Trophoblast cell (in vitro differentiated cells and primary cell): ENCODE data around the gene MRPS7.

ENCODE experiments used
- DNase-seq, 2 donors: peaks; one replicate each; pipeline ENCODE4 v3.0.0-alpha.2; 2016
- H2AFZ ChIP-seq: 2 replicates; pipeline ENCODE4 v1.6.1; 2013; ENCODE audit warnings: low read length, moderate library complexity, mild to moderate bottlenecking; ENCODE audit not compliant: insufficient read depth, poor library complexity
- H2AK5ac ChIP-seq: 2 replicates; pipeline ENCODE4 v1.6.1; 2013; ENCODE audit warnings: mild to moderate bottlenecking, low read length
- H2BK120ac ChIP-seq: 2 replicates; pipeline ENCODE4 v1.6.1; 2013; ENCODE audit warnings: low read length, mild to moderate bottlenecking, moderate library complexity; ENCODE audit not compliant: insufficient read depth, poor library complexity
- H2BK12ac ChIP-seq: 2 replicates; pipeline ENCODE4 v1.6.1; 2013; ENCODE audit warnings: mild to moderate bottlenecking, low read length, moderate library complexity
- H2BK5ac ChIP-seq: 2 replicates; pipeline ENCODE4 v1.6.1; 2013; ENCODE audit warnings: low read length, low read depth, moderate library complexity, mild to moderate bottlenecking; ENCODE audit not compliant: poor library complexity
- H3K14ac ChIP-seq: 2 replicates; pipeline ENCODE4 v1.6.1; 2013; ENCODE audit warnings: mild to moderate bottlenecking, low read length
- H3K18ac ChIP-seq: 2 replicates; pipeline ENCODE4 v1.6.1; 2013; ENCODE audit warnings: mild to moderate bottlenecking, low read length
- H3K23ac ChIP-seq: 2 replicates; pipeline ENCODE4 v1.6.1; 2013; ENCODE audit warnings: low read length
- H3K27ac ChIP-seq: 2 replicates; pipeline ENCODE4 v1.5.1; 2013; ENCODE audit warnings: low read depth, mild to moderate bottlenecking, inconsistent platforms, low read length, moderate library complexity
- H3K27me3 ChIP-seq: 2 replicates; pipeline ENCODE4 v1.6.1; 2013; ENCODE audit warnings: inconsistent platforms, mild to moderate bottlenecking, low read length, moderate library complexity; ENCODE audit not compliant: insufficient read depth
- H3K36me3 ChIP-seq, 2 experiments: 1 replicate in 1 of 2; 2 replicates in 1 of 2; pipeline ENCODE4 v1.6.1; 2013; ENCODE audit warnings: low read length in 2 of 2, mild to moderate bottlenecking in 2 of 2, moderate library complexity in 1 of 2; ENCODE audit not compliant: insufficient read depth in 2 of 2, control insufficient read depth in 1 of 2
- H3K4ac ChIP-seq: 2 replicates; pipeline ENCODE4 v1.6.1; 2013; ENCODE audit warnings: low read depth, mild to moderate bottlenecking, low read length, moderate library complexity
- H3K4me1 ChIP-seq, 2 experiments: 1 replicate in 1 of 2; 2 replicates in 1 of 2; pipeline ENCODE4 v1.6.1; 2013; ENCODE audit warnings: low read length in 2 of 2, mild to moderate bottlenecking in 2 of 2, moderate library complexity in 1 of 2; ENCODE audit not compliant: insufficient read depth in 2 of 2, control insufficient read depth in 1 of 2
- H3K4me2 ChIP-seq: 2 replicates; pipeline ENCODE4 v1.6.1; 2013; ENCODE audit warnings: inconsistent platforms, mild to moderate bottlenecking, low read length, moderate library complexity
- H3K4me3 ChIP-seq: 2 replicates; pipeline ENCODE4 v1.5.1; 2013; ENCODE audit warnings: mild to moderate bottlenecking, low read depth, low read length, inconsistent platforms
- H3K79me1 ChIP-seq: one replicate; pipeline ENCODE4 v1.6.1; 2013; ENCODE audit warnings: low read length
- H3K79me2 ChIP-seq: 2 replicates; pipeline ENCODE4 v1.6.1; 2013; ENCODE audit warnings: low read length, mild to moderate bottlenecking; ENCODE audit not compliant: control insufficient read depth, insufficient read depth, poor library complexity
- H3K9ac ChIP-seq: 2 replicates; pipeline ENCODE4 v1.6.1; 2013; ENCODE audit warnings: mild to moderate bottlenecking, low read length
- H3K9me3 ChIP-seq: 2 replicates; pipeline ENCODE4 v1.6.1; 2013; ENCODE audit warnings: low read depth, mild to moderate bottlenecking, control low read depth, inconsistent platforms, low read length; ENCODE audit not compliant: insufficient read depth
- H4K12ac ChIP-seq: 2 replicates; pipeline ENCODE4 v1.6.1; 2013; ENCODE audit warnings: low read depth, mild to moderate bottlenecking, low read length, moderate library complexity
- H4K8ac ChIP-seq: 2 replicates; pipeline ENCODE4 v1.6.1; 2013; ENCODE audit warnings: low read depth, mild to moderate bottlenecking, low read length, moderate library complexity
- H4K91ac ChIP-seq: one replicate; pipeline ENCODE4 v1.6.1; 2013; ENCODE audit warnings: low read depth, mild to moderate bottlenecking, low read length, moderate library complexity
- WGBS: extraction: QIAGEN DNeasy Blood & Tissue Kit; methylation state at CpG from one replicate; pipeline ENCODE4 v1.1.7; 2013; ENCODE audit warnings: missing lambda C conversion rate; ENCODE audit not compliant: insufficient read length, insufficient coverage; ENCODE audit errors: extremely low coverage; 5-methylcytosine and 5-hydroxymethylcytosine counted together

Gene MRPS7

DNA sequence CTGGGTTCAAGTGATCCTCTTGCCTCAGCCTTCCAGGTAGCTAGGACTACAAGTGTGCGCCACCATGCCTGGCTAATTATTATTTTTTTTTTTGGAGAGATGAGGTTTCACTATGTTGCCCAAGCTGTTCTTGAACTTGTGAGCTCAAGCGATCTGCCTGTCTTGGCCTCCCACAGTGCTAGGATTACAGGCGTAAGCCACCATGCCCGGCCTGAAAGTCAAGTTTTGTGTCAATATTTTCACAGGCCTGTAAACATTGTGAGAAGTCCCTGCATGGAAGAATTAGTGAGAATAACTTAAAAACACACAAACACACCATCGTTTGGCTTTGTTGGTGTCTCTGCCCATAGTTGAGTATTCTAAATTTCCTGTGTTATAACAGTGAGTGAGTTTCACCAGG lies 34.0 kb upstream of the MRPS7 start:
- no peak overlapping the region for H2AK5ac ChIP-seq
- WGBS, result no CpG with 5 or more reads among the region's 5 CpGs
- no peak overlapping the region for H3K4me2 ChIP-seq
- H4K12ac ChIP-seq, result no peak overlapping the region
- no peak overlapping the region for H3K4me3 ChIP-seq
- H3K9ac ChIP-seq, result no peak overlapping the region
- no peak overlapping the region for H3K18ac ChIP-seq
- no peak overlapping the region for H2BK120ac ChIP-seq
- no peak overlapping the region for H3K14ac ChIP-seq
- no peaks in the 10 kb centered on the region for H3K79me1 ChIP-seq
- no peak overlapping the region for H2BK5ac ChIP-seq
- H3K9me3 ChIP-seq, result no peaks in the 10 kb centered on the region
- H3K79me2 ChIP-seq, result no peaks in the 10 kb centered on the region
- no peak for DNase-seq
- no peaks in the 10 kb centered on the region for H3K27me3 ChIP-seq
- H4K8ac ChIP-seq, result no peak overlapping the region
- no peaks in the 10 kb centered on the region for H3K4me1 ChIP-seq
- H3K36me3 ChIP-seq, result peaks cover 62 to 69% of the 10 kb centered on the region in 2 experiments
- H3K23ac ChIP-seq, result no peak overlapping the region
- H2AFZ ChIP-seq, result no peak overlapping the region
- H3K4ac ChIP-seq, result no peak overlapping the region
- H2BK12ac ChIP-seq, result no peak overlapping the region
- no peak overlapping the region for H4K91ac ChIP-seq
- H3K27ac ChIP-seq, result no peak overlapping the region

DNA sequence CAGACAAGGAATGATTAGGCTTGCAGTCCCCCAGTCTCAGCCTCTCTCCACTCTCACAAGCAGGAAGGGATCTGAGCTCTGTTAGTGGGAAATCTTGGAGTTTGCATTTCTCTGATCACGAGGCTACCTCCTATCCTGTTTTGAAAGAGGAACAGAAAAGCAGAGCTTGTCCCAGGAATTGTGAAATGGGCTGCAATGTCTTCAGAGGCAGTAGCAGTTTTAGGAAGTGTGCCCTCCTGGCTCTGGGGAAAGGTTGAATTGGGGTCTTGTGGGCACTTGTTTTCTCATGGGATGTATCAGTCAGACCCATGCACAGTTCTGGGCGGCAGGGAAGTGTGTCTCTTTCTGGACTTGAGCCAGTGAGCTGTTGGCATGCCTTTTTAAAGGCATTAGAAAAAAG lies 33.4 kb upstream of the MRPS7 start:
- H3K4ac ChIP-seq, result no peak overlapping the region
- H2AK5ac ChIP-seq, result no peak overlapping the region
- H4K8ac ChIP-seq, result no peak overlapping the region
- H3K23ac ChIP-seq, result no peak overlapping the region
- no peak overlapping the region for H4K91ac ChIP-seq
- H4K12ac ChIP-seq, result no peak overlapping the region
- no peaks in the 10 kb centered on the region for H3K79me1 ChIP-seq
- H3K4me1 ChIP-seq, result no peaks in the 10 kb centered on the region
- peak in 1 of 2 donors; percentile 37 for DNase-seq
- H3K4me2 ChIP-seq, result no peak overlapping the region
- H3K9ac ChIP-seq, result no peak overlapping the region
- H3K36me3 ChIP-seq, result peaks cover 66 to 73% of the 10 kb centered on the region in 2 experiments
- H2BK120ac ChIP-seq, result no peak overlapping the region
- H3K27ac ChIP-seq, result no peak overlapping the region
- no peak overlapping the region for H2BK12ac ChIP-seq
- no peaks in the 10 kb centered on the region for H3K27me3 ChIP-seq
- no peak overlapping the region for H2BK5ac ChIP-seq
- no peak overlapping the region for H3K4me3 ChIP-seq
- no peak overlapping the region for H3K14ac ChIP-seq
- no peak overlapping the region for H2AFZ ChIP-seq
- H3K18ac ChIP-seq, result no peak overlapping the region
- H3K9me3 ChIP-seq, result no peaks in the 10 kb centered on the region
- H3K79me2 ChIP-seq, result no peaks in the 10 kb centered on the region
- WGBS, result no CpG with 5 or more reads among the region's 2 CpGs

DNA sequence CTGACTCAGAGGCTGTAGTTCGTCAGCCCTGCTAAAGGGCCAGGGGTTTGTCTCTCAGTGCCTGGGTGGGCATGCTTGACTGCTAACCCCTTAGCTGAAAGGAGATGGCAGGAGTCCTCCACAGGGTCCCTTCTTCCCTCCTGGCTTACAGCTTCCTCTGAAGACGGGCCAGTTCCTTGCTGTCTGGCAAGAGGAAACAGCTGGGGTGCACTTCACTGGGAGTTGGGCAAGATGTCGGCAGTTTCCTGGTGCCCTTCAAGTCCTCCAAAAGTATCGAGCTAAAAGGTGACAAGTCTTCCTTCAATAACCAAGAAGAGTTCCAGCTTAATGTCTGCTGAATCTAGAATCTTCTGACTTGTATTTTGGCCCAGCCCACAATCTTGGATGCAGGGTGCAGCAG lies 32.8 kb upstream of the MRPS7 start:
- Histone ChIP-seq H3K79me1 (no peaks in the 10 kb centered on the region), H3K14ac (no peak overlapping the region), H3K4me3 (no peak overlapping the region), H3K79me2 (no peaks in the 10 kb centered on the region), H4K8ac (no peak overlapping the region), H3K36me3 (peaks cover 66 to 73% of the 10 kb centered on the region in 2 experiments), H3K27ac (no peak overlapping the region), H3K18ac (no peak overlapping the region), H3K9me3 (no peaks in the 10 kb centered on the region), H2AK5ac (no peak overlapping the region), H3K4ac (no peak overlapping the region), H2BK120ac (no peak overlapping the region), H3K4me1 (no peaks in the 10 kb centered on the region), H4K12ac (no peak overlapping the region), H3K9ac (no peak overlapping the region), H3K23ac (no peak overlapping the region), H3K4me2 (no peak overlapping the region), H4K91ac (no peak overlapping the region), H2BK5ac (no peak overlapping the region), H2AFZ (no peak overlapping the region), H2BK12ac (no peak overlapping the region), H3K27me3 (no peaks in the 10 kb centered on the region)
- DNase-seq, result no peak
- no CpG with 5 or more reads among the region's 4 CpGs for WGBS

DNA sequence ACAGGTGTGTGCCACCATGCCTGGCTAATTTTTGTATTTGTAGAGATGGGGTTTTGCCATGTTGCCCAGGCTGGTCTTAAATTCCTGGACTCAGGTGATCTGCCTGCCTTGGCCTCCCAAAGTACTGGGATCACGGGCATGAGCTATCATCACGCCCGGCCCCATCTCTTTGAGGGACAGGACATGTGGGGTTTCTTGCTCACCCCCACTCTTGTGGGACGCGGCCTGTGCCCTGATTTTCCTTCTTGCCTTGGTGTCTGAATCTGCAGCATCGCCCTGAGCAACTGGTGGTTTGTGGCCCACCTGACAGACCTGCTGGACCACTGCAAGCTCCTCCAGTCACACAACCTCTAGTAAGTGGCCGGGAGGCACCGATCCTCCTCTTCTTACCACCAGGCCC lies 30.6 kb upstream of the MRPS7 start:
- no peak overlapping the region for H2AK5ac ChIP-seq
- H3K4ac ChIP-seq, result no peak overlapping the region
- H4K8ac ChIP-seq, result no peak overlapping the region
- no peaks in the 10 kb centered on the region for H3K79me2 ChIP-seq
- no peaks in the 10 kb centered on the region for H3K27me3 ChIP-seq
- no peak overlapping the region for H4K91ac ChIP-seq
- H2BK120ac ChIP-seq, result no peak overlapping the region
- H4K12ac ChIP-seq, result no peak overlapping the region
- H3K27ac ChIP-seq, result no peak overlapping the region
- no CpG with 5 or more reads among the region's 8 CpGs for WGBS
- DNase-seq, result no peak
- no peak overlapping the region for H2AFZ ChIP-seq
- no peak overlapping the region for H3K14ac ChIP-seq
- no peaks in the 10 kb centered on the region for H3K9me3 ChIP-seq
- H3K4me2 ChIP-seq, result no peak overlapping the region
- no peak overlapping the region for H3K4me3 ChIP-seq
- H2BK12ac ChIP-seq, result no peak overlapping the region
- H3K4me1 ChIP-seq, result no peaks in the 10 kb centered on the region
- H3K23ac ChIP-seq, result no peak overlapping the region
- no peak overlapping the region for H3K18ac ChIP-seq
- H2BK5ac ChIP-seq, result no peak overlapping the region
- H3K79me1 ChIP-seq, result no peaks in the 10 kb centered on the region
- peaks cover 67 to 74% of the 10 kb centered on the region in 2 experiments for H3K36me3 ChIP-seq
- no peak overlapping the region for H3K9ac ChIP-seq
